Ascending aorta (tissue), 2 donors: ENCODE data around the gene TIMM22. TPM values are rescaled to one million over a fixed set of nuclear protein-coding genes. Genes with fewer than 3 reads are reported as not detected.

Experiments
- DNase-seq, 2 donors: peaks; one replicate each; pipeline ENCODE4 v3.0.0-alpha.2; 2019; ENCODE audit warnings: low spot score in 2 of 2
- H3K27ac ChIP-seq, 2 donors: fragments of 200-600 bp; sonication (generic); one replicate each; pipeline ENCODE4 v1.5.1; 2016 to 2017; ENCODE audit warnings: mild to moderate bottlenecking in 1 of 2
- H3K27me3 ChIP-seq: fragments of 200-600 bp; sonication (generic); one replicate; pipeline ENCODE4 v1.5.1; 2017
- H3K36me3 ChIP-seq, 2 donors: fragments of 200-600 bp; sonication (generic); one replicate each; pipeline ENCODE4 v1.5.1; 2016
- H3K4me1 ChIP-seq, 2 donors: fragments of 200-600 bp; sonication (generic); one replicate each; pipeline ENCODE4 v1.5.1; 2016 to 2017; ENCODE audit warnings: mild to moderate bottlenecking in 1 of 2
- H3K4me3 ChIP-seq, 2 donors: fragments of 200-600 bp; sonication (generic); one replicate each; pipeline ENCODE4 v1.5.1; 2016 to 2017; ENCODE audit warnings: mild to moderate bottlenecking in 1 of 2
- H3K9me3 ChIP-seq, 2 donors: fragments of 200-600 bp; sonication (generic); one replicate each; pipeline ENCODE4 v1.5.1; 2016
- intact Hi-C: fragments of 100-400 bp; cut with DNase I; formaldehyde crosslinking; loops from one replicate; pipeline ENCODE4 v1.15.1; 2023
- total RNA-seq: library from RNA; depleted of rRNA; stranded (reverse); fragments of >200 nt; gene quantifications from one replicate; pipeline ENCODE4 v1.1.0, GENCODE V29; 2016
- TF ChIP-seq, protein P1 (sequence below), 3 experiments: fragments of 200-600 bp in 2 of 3; fragments of 450-650 bp in 1 of 3; sonication (generic) in 2 of 3; IDR thresholded peaks; one replicate each; pipeline ENCODE4 v1.5.1; 2016 to 2019; ENCODE audit warnings: antibody characterized with exemption in 3 of 3, mild to moderate bottlenecking in 1 of 3, moderate library complexity in 1 of 3

Gene TIMM22
- total RNA-seq, 1 donor from 2014 or later: 12.1 TPM

GRCh38 chr17:975371-975915 lies 21.5 kb upstream of the TIMM22 start:
- Histone ChIP-seq H3K27me3 (peaks cover 5% of the 10 kb centered on the region), H3K4me3 (no peak overlapping the region), H3K27ac (no peak overlapping the region), H3K36me3 (no peaks in the 10 kb centered on the region), H3K9me3 (no peaks in the 10 kb centered on the region), H3K4me1 (peaks cover 8 to 10% of the 10 kb centered on the region in 2 donors)
- TF ChIP-seq, protein P1, sequence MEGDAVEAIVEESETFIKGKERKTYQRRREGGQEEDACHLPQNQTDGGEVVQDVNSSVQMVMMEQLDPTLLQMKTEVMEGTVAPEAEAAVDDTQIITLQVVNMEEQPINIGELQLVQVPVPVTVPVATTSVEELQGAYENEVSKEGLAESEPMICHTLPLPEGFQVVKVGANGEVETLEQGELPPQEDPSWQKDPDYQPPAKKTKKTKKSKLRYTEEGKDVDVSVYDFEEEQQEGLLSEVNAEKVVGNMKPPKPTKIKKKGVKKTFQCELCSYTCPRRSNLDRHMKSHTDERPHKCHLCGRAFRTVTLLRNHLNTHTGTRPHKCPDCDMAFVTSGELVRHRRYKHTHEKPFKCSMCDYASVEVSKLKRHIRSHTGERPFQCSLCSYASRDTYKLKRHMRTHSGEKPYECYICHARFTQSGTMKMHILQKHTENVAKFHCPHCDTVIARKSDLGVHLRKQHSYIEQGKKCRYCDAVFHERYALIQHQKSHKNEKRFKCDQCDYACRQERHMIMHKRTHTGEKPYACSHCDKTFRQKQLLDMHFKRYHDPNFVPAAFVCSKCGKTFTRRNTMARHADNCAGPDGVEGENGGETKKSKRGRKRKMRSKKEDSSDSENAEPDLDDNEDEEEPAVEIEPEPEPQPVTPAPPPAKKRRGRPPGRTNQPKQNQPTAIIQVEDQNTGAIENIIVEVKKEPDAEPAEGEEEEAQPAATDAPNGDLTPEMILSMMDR (IDR thresholded peaks at IDR 0.05): no peak
- intact Hi-C loops: loop anchor here (5.0 kb wide), 1 partner anchor 93 kb away; no protein-coding TSS in a partner anchor
- DNase-seq: no peak

DNA sequence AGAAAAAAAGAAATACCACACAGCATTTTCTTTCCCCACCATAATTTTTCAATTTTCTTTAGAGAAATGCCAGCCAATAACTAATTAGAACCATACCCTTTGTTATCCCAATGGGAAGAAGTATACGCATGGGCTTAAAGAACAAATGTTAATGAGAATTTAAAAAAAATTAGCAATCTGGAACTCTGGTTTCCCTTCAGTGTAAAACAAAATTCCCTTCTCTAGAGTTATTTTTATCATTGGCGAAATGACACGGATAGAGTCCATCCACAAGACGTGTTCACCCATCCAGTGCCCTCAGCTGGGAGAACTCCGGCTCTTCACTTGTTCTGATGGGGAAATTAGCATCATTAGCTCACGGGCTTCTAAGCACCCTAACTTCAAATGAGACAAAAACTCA lies 20.6 kb upstream of the TIMM22 start:
- Histone ChIP-seq H3K4me3 (no peak overlapping the region), H3K27ac (no peak overlapping the region), H3K36me3 (no peaks in the 10 kb centered on the region), H3K4me1 (peaks cover 10 to 11% of the 10 kb centered on the region in 2 donors), H3K9me3 (no peaks in the 10 kb centered on the region), H3K27me3 (peaks cover 5% of the 10 kb centered on the region)
- intact Hi-C loops: loop anchor here (5.0 kb wide), 1 partner anchor 94 kb away; no protein-coding TSS in a partner anchor
- TF ChIP-seq, protein P1 (IDR thresholded peaks at IDR 0.05): no peak
- DNase-seq: no peak

DNA sequence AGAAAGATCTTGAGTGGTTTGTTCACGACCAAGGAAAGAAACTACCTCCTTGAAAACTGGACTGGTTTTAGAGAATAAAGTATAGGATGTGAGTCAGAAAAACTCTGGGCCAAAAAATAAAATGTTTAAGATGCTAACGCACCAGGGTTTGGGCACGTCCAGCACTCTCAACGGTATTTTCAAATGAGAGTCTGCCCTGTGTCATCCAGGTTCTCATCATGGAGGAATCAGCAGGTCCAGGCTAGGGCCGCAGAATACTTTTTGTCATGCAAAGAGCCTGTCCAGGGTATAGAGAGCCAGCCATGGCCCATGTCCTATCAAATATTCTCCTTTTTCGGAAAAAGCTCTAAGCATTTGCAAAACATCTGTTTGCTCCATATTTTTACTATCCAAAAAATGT lies 19.8 kb upstream of the TIMM22 start:
- Histone ChIP-seq H3K9me3 (no peaks in the 10 kb centered on the region), H3K27ac (no peak overlapping the region), H3K36me3 (no peaks in the 10 kb centered on the region), H3K4me1 (peaks cover 10 to 11% of the 10 kb centered on the region in 2 donors), H3K4me3 (peak overlapping the region in 1 of 2 donors; percentile 82), H3K27me3 (peaks cover 5% of the 10 kb centered on the region)
- no peak for DNase-seq
- TF ChIP-seq, protein P1 (IDR thresholded peaks at IDR 0.05): no peak
- intact Hi-C loops: loop anchor here (5.0 kb wide), 1 partner anchor 95 kb away; no protein-coding TSS in a partner anchor

GRCh38 chr17:978103-979093 lies 18.5 kb upstream of the TIMM22 start:
- peaks cover 10 to 11% of the 10 kb centered on the region in 2 donors for H3K4me1 ChIP-seq
- TF ChIP-seq, protein P1 (IDR thresholded peaks at IDR 0.05): no peak
- no peaks in the 10 kb centered on the region for H3K9me3 ChIP-seq
- peaks cover 5% of the 10 kb centered on the region for H3K27me3 ChIP-seq
- no peak for DNase-seq
- intact Hi-C loops: loop anchor here (5.0 kb wide), 1 partner anchor 96 kb away; no protein-coding TSS in a partner anchor
- H3K27ac ChIP-seq: peak overlapping the region in 1 of 2 donors; percentile 45
- peak overlapping the region; percentile 58 to 82 for H3K4me3 ChIP-seq
- no peaks in the 10 kb centered on the region for H3K36me3 ChIP-seq

DNA sequence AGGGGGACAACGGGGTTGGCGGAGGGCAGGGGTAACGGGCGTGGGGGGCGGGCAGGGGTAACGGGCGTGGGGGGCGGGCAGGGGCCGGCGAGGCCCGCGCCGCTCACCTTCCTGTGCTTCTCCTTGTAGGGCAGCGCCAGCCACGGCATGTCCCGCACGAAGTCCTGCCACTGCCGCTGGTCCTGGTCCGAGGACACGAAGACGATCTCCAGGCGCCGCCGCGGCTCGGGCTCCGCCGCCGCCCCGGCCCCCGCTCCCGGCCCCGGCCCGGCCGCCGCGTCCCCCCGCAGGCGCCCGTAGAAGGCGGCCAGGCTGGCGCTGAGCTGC lies 17.8 kb upstream of the TIMM22 start:
- DNase-seq: no peak
- Histone ChIP-seq H3K4me1 (peaks cover 10 to 11% of the 10 kb centered on the region in 2 donors), H3K9me3 (no peaks in the 10 kb centered on the region), H3K27me3 (peaks cover 5% of the 10 kb centered on the region), H3K4me3 (peak overlapping the region; percentile 58 to 82), H3K27ac (no peak overlapping the region), H3K36me3 (no peaks in the 10 kb centered on the region)
- TF ChIP-seq, protein P1 (IDR thresholded peaks at IDR 0.05): no peak
- intact Hi-C loops: loop anchor here (5.0 kb wide), 1 partner anchor 97 kb away; no protein-coding TSS in a partner anchor
